Measurements from ENCODE around the gene CHP2.
"Not testable (repeated sequence)": the region's sequence is repeated elsewhere in the genome, so short reads cannot be mapped to it uniquely, and the experiment has no call there.

Gene CHP2

DNA sequence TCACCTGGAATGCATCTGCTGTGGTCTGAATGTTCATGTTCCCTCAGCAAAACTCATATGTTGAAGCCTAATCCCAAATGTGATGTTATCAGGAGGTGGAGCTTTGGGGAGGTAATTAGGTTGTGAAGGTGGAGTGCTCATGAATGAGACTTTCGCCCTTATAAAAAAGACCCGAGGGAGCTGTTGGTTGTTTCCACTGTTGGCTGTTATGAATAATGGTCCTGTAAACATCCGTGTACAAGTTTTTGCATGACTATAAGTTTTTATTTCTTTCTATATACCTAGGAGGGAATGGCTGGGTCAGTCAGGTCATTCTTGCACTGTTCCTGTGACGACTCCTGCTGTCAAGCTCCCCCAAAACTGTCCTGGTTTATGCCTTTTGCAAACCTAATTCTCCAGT lies 9.6 kb upstream of the CHP2 start:
- DNase-seq (ENCODE audit: low read depth, low spot score): no peak

DNA sequence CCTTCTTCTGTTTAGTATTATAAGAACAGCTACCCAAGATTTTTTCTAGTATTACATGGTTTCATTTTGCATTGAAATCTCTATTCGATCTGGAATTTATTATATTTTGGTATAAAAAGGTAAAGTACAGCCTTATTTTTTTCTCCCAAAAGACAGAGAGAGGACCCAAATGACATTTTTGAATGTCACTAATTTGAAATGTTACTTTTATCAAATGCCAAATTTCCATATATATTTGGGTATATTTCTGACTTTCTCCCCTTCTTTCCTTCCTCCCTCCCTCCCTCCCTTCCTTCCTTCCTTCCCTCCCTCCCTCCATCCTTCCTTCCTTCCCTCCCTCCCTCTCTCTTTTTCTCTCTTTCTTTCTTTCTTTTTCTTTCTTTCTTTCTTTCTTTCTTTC lies 6.2 kb upstream of the CHP2 start:
- no peak for DNase-seq (ENCODE audit: low read depth, low spot score)

DNA sequence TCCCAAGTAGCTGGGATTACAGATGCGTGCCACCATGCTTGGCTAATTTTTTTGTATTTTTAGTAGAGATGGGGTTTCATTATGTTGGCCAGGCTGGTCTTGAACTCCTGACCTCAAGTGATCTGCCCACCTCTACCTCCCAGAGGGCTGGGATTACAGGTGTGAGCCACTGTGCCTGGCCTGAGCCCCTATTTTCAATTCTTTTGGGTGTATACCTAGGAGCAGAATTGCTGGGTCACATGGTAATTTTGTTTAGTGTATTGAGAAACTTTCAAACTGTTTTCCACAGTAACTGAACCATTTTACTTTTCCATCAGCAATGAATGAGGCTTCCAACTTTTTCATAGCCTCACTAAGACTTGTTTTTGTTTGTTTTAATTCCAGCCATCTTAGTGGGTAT lies 3.8 kb upstream of the CHP2 start:
- DNase-seq (ENCODE audit: low read depth, low spot score): not testable (repeated sequence)

- no peak for DNase-seq (ENCODE audit: low read depth, low spot score)
These were observed 775 bp upstream of the CHP2 start for GRCh38 chr16:23753908-23754593.

DNA sequence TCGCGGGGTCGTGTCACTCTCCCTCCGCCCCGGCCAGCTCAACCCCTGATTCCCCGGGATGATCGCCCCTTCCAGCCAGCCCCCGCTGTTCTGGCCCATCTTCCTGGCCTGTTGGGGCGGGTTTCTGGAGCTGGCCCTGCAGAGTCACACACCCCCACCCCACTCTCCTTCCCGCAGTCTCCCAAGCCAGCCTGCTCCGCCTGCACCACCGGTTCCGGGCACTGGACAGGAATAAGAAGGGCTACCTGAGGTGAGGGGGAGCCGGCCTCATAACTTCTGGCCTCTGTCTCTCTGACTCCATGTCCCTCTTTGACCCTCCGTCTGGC lies 621 bp downstream of the CHP2 start:
- no peak for DNase-seq (ENCODE audit: low read depth, low spot score)

GRCh38 chr16:23757116-23757515 lies 2.3 kb downstream of the CHP2 start:
- no peak for DNase-seq (ENCODE audit: low read depth, low spot score)

GRCh38 chr16:23757937-23758619 lies 3.3 kb downstream of the CHP2 start:
- DNase-seq (ENCODE audit: low read depth, low spot score): no peak

- no peak for DNase-seq (ENCODE audit: low read depth, low spot score)
These were observed 11.1 kb downstream of the CHP2 start for GRCh38 chr16:23765933-23766332.

DNA sequence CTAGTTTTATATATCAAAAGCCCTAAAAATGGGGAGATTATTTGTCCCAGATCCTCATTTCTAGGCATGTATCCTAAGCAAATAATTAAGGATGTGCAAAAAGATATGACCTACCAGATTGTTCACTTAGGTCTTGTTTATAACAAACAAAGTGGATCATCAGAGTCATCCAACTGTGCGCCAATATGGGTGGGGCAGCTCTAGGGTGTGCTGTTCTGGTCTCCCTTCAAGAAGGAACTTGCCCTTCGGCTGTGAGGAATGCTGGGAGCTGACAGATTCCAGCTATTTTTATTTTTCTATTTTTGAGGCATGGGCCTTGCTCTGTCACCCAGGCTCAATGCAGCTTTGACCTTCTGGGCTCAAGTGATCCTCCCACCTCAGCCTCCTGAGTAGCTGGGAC lies 13.8 kb downstream of the CHP2 start:
- DNase-seq (ENCODE audit: low read depth, low spot score): no peak

GRCh38 chr16:23771027-23771426 lies 16.2 kb downstream of the CHP2 start:
- DNase-seq (ENCODE audit: low read depth, low spot score): no peak

- no peak for DNase-seq (ENCODE audit: low read depth, low spot score)
These were observed 16.8 kb downstream of the CHP2 start for GRCh38 chr16:23771642-23772041.

- DNase-seq (ENCODE audit: low read depth, low spot score): no peak
These were observed 18.5 kb downstream of the CHP2 start for GRCh38 chr16:23773339-23773738.

- no peak for DNase-seq (ENCODE audit: low read depth, low spot score)
These were observed 26.4 kb downstream of the CHP2 start for GRCh38 chr16:23781176-23781575.

DNA sequence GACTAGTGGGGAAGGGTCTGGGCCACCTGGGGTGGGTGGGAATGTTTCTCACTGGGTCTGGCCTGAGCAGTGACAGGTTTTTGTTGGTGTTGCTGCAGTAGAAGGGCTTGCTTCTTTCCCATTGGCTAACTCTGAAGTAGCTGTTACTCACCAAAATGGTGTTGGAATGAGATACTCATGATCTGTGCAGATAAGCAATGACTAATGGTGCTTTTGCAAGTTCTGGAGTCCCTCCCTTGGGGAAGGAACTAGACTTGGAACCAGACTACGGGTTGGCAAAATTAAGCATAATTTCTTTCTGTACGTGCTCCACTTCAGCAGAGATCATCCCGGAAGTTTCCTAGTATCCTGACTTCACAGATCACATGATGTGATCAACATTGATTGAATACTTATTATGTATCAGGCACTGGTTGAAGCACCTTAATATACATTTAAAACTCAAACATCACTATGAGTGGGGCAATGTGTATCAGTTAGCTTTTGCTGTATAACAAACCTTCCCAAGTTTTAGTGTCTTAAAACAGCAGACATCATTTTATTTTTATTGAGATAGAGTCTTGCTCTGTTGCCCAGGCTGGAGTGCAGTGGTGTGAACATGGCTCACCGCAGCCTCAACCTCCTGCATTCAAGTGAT lies 30.1 kb downstream of the CHP2 start:
- no peak for DNase-seq (ENCODE audit: low read depth, low spot score)

DNA sequence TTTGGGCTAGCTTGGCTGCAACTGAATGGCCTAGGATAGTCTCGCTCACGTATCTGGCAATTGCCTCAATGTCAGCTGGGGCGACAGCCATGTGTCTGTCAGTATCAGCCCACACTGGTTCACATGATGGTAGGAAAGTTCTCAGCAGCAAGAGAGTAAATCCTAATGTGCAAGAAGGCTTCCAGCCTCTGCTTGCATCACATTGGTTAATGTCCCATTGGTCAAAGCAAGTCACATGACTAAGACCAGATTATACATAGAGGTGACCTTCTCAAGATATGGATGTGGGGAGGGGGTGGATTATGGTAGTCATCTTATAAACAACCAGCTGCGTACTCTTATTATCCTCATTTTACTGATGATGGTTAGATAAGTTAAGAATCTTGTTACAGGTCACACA lies 31.0 kb downstream of the CHP2 start:
- no peak for DNase-seq (ENCODE audit: low read depth, low spot score)

DNA sequence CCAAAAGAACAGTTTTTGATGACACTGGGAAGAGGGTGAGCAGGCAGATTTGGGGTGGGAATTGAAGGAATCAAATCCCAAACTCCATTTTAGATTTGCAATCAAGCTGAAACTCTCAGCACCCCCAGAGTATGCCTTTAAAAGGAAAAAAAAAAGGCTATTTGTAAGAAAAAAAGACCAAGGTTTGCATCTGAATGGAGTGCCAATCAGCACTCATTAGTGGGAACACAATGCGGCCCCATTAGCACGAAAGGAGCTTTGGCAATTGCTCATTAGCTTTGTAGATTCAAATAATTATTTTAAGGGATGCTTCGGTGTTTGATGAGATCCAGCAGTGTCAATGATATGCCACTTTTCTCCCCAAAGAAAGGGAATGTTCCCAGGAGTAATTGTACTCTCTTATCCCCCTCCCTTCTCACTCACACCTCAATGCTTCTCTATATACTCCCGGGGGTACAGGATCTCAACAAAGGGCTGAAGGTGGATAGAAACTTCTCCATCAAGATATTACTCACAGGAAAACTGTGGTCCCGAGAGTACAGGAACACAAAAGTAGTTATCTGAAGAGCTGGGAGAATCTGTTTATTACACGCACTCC lies 32.2 kb downstream of the CHP2 start:
- peak; percentile 78 for DNase-seq (ENCODE audit: low read depth, low spot score)

DNA sequence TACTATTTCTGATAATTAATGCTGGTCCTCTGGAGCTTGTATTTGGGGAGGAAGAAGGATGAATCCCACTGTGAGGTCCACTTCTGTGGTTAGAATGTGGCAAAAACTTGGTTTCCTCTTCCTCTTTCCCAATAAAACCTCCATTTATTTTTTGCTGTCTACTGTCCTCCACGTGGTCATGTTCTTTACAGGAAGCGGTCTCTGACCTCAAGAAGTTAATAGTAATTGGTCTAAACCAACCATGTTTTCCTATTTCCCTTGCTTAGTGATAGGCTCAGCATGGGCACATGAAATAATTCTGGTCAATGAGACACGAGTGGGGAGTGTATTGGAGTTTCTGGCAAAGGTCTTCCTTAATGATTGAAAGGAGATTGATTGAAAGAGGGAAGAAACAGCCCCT lies 33.9 kb downstream of the CHP2 start:
- DNase-seq (ENCODE audit: low read depth, low spot score): no peak

GRCh38 chr16:23795378-23795777 lies 40.6 kb downstream of the CHP2 start:
- DNase-seq (ENCODE audit: low read depth, low spot score): no peak

DNA sequence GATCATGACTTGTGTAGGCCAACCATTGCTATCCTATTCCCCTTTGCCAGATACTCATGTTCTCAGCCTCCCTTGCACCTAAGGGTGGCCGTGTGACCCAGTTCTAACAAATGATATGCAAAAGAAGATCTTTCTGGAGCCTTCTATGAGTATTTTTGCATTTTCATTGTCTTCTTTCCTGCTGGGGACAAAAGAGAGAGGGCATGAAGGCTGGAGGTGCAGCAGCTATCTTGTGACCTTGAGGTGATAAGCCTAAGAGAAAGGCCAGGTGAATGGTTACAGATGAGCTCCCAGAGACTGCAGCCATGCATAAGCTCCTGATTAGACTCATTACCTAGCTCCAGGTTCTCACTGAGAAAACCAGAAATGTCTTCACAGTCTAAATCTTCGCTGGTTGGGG lies 42.1 kb downstream of the CHP2 start:
- no peak for DNase-seq (ENCODE audit: low read depth, low spot score)

DNA sequence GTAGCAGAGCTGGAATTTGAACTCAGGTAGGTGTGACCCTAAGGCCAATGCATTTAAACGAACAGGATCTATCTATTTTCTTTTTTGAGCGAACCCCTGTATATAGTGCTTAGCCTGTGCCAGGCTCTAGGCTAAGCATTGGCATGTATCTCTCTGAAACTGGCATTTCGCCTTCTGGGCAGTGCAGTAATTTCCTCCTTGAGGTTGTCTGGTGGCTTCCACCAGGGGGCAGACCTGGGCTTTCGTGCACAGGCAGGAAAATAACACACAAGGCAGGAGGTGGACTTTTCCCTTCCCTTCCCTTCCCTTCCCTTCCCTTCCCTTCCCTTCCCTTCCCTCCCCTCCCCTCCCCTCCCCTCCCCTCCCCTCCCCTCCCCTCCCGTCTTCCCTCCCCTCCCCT lies 46.6 kb downstream of the CHP2 start:
- DNase-seq (ENCODE audit: low read depth, low spot score): no peak

DNA sequence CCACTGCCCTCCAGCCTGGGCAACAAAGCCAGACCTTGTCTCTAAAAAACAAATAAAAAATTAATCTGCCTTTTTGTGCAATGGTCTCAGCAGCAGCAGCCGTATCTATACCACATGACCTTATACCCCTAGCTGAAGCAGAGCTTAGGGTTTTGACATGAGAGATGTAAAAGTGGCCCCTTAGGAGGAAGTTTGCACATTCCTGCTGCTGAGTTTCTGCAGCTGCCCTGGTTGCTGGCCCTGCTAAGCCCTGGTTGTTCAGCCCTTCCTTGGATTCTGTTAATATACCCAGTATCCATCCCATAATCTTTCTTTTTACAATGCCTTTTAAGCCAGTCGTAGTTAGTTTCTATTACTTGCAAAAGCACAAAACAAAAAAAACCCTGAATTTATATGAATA lies 48.0 kb downstream of the CHP2 start:
- DNase-seq (ENCODE audit: low read depth, low spot score): no peak

GRCh38 chr16:23803591-23804123 lies 48.8 kb downstream of the CHP2 start:
- DNase-seq (ENCODE audit: low read depth, low spot score): no peak

DNA sequence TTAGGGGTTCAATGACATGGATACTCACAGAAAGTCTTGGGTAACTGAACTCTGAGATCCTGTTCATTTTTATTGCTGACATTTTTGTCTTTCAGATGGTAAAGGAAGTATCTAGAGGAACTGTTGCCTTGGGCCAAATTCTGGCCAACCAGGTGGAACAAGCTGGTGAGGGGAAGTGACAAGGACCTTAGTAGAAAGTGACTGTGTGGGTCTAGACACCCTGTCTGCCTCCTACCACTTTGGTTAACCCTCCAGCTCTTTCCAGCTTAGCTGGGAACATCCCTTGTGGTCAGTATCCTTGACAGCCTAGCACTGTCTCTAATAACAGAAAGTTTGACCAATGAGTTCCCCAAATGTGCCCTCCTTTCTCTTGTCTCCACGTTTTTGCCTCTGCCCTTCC lies 52.2 kb downstream of the CHP2 start:
- no peak for DNase-seq (ENCODE audit: low read depth, low spot score)
